Calu3 (cell line): Measurements from ENCODE around the gene ELMOD3. TPM values are rescaled to one million over a fixed set of nuclear protein-coding genes. Genes with fewer than 3 reads are reported as not detected.
"Not testable (repeated sequence)": the region's sequence is repeated elsewhere in the genome, so short reads cannot be mapped to it uniquely, and the experiment has no call there.

ENCODE experiments used
- BruUV-seq: library from RNA; stranded (reverse); fragments of 400-500 nt; replicated peaks from 2 replicates; lab custom pipeline; 2021; lab: Mats Ljungman, UMichigan
- CTCF ChIA-PET: fragments of 300-600 bp; sonication (Branson Sonifier 250); formaldehyde crosslinking; loops from one replicate; lab custom pipeline; 2022; ENCODE audit warnings: antibody characterized with exemption; lab: Charles Lee
- DNase-seq: peaks from one replicate; pipeline ENCODE4 v3.0.0; 2022
- H3K27ac Mint-ChIP-seq: one replicate; pipeline ENCODE4 v1.8.0; 2022; ENCODE audit warnings: mixed read lengths; ENCODE audit not compliant: unreplicated experiment
- H3K27me3 Mint-ChIP-seq: one replicate; pipeline ENCODE4 v1.8.0; 2022; ENCODE audit warnings: mixed read lengths; ENCODE audit not compliant: unreplicated experiment
- H3K36me3 Mint-ChIP-seq: one replicate; pipeline ENCODE4 v1.8.0; 2022; ENCODE audit warnings: mild to moderate bottlenecking, moderate library complexity, mixed read lengths; ENCODE audit not compliant: insufficient read depth, unreplicated experiment
- H3K4me1 Mint-ChIP-seq: one replicate; pipeline ENCODE4 v1.8.0; 2022; ENCODE audit warnings: mild to moderate bottlenecking, low read depth, mixed read lengths; ENCODE audit not compliant: unreplicated experiment
- H3K4me3 Mint-ChIP-seq: one replicate; pipeline ENCODE4 v1.8.0; 2022; ENCODE audit warnings: mild to moderate bottlenecking, low read depth, moderate library complexity, mixed read lengths; ENCODE audit not compliant: unreplicated experiment
- H3K9me3 Mint-ChIP-seq: one replicate; pipeline ENCODE4 v1.8.0; 2022; ENCODE audit warnings: low read depth, mixed read lengths; ENCODE audit not compliant: unreplicated experiment
- intact Hi-C: fragments of 100-400 bp; cut with micrococcal nuclease; formaldehyde crosslinking; loops from one replicate; pipeline ENCODE4 v1.10.0; 2022; ENCODE audit not compliant: unreplicated experiment
- total RNA-seq: library from RNA; stranded (reverse); gene quantifications from 2 replicates; pipeline ENCODE4 v1.2.3, GENCODE V29; 2022
- TF ChIP-seq, protein P1 (sequence below): fragments of 200-600 bp; IDR thresholded peaks from one replicate; pipeline ENCODE4 v1.8.0; 2022; ENCODE audit warnings: antibody characterized with exemption; ENCODE audit not compliant: unreplicated experiment

ELMOD3 gene
- total RNA-seq, 1 experiment from 2014 or later: 12.9 TPM

DNA sequence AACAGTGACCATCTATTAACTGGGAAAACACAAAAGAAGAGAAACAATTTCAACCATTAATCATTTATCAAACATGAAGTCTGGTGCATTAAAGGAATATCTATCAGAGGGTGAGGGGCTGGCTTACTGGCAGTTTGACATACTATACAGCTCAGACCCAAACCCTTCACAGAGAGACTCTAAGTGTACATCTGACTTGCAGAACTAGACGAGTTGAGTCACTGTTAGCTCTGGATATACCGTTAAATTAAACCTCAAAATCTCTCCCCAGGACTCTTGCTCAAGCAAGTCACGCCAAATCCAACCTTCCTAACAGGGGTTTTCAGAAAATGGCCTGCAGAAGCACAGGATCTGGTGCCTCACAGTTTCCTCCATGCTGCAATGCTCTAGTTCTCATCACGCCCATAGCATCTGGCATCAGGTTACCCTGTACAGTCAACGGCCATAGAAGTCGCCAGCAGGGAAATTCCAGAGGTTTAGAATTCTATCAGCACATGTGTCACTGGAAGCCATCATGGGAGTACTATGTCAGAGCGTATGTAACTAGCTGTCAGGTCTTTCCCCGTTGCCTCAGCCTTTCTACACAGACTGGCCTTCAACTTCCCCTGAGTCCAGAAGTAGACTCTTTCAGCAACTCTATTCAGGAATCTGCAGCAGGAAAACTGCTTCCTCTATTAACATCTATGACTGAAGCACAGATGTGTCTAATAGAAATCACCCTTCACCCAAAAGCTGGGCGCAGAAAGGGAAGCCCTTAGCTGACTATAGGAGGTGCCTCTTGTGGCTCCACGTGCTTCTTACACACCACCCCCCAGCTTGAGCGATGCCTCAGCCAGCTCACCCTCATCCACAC, 36.1 kb upstream of the ELMOD3 start:
- TF ChIP-seq, protein P1, sequence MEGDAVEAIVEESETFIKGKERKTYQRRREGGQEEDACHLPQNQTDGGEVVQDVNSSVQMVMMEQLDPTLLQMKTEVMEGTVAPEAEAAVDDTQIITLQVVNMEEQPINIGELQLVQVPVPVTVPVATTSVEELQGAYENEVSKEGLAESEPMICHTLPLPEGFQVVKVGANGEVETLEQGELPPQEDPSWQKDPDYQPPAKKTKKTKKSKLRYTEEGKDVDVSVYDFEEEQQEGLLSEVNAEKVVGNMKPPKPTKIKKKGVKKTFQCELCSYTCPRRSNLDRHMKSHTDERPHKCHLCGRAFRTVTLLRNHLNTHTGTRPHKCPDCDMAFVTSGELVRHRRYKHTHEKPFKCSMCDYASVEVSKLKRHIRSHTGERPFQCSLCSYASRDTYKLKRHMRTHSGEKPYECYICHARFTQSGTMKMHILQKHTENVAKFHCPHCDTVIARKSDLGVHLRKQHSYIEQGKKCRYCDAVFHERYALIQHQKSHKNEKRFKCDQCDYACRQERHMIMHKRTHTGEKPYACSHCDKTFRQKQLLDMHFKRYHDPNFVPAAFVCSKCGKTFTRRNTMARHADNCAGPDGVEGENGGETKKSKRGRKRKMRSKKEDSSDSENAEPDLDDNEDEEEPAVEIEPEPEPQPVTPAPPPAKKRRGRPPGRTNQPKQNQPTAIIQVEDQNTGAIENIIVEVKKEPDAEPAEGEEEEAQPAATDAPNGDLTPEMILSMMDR: no peak
- intact Hi-C loops: no loop called here
- H3K27ac Mint-ChIP-seq: no peak overlapping the region
- H3K36me3 Mint-ChIP-seq: peaks cover 64% of the 10 kb centered on the region
- H3K27me3 Mint-ChIP-seq: no peaks in the 10 kb centered on the region
- H3K4me3 Mint-ChIP-seq: no peak overlapping the region
- no peaks in the 10 kb centered on the region for H3K9me3 Mint-ChIP-seq
- DNase-seq: no peak
- CTCF ChIA-PET: interaction anchor here (0.6 to 1.1 kb wide), 4 partner anchors 18 to 344 kb away, joined by 3 to 7 read pairs (median 4); no protein-coding TSS in a partner anchor
- no TSS peak for BruUV-seq
- peaks cover 8% of the 10 kb centered on the region for H3K4me1 Mint-ChIP-seq

DNA sequence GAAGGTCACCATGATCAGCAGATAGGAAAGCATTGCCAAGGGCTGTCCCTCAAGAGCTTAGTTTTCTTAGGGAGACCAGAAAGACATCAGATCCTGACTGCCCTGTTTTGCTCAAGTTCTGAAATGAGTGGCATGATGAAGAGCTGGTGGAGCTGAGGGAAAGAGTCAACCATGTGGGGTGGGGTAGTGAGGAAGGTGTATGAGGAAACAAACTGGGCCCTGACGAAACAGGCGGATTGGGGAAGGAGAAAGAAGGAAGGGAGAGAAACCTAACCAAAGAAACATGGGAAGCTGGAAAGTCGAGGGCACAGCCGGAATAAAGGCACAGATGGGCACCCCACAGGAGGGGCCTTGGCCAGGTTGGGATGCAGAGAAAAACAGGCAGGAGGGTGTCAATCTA, 34.8 kb upstream of the ELMOD3 start:
- CTCF ChIA-PET: no interaction called here
- peaks cover 13% of the 10 kb centered on the region for H3K4me1 Mint-ChIP-seq
- TF ChIP-seq, protein P1: no peak
- H3K4me3 Mint-ChIP-seq: no peak overlapping the region
- H3K36me3 Mint-ChIP-seq: peaks cover 71% of the 10 kb centered on the region
- no peaks in the 10 kb centered on the region for H3K9me3 Mint-ChIP-seq
- no peaks in the 10 kb centered on the region for H3K27me3 Mint-ChIP-seq
- H3K27ac Mint-ChIP-seq: no peak overlapping the region
- intact Hi-C loops: no loop called here
- DNase-seq: no peak
- no TSS peak for BruUV-seq

DNA sequence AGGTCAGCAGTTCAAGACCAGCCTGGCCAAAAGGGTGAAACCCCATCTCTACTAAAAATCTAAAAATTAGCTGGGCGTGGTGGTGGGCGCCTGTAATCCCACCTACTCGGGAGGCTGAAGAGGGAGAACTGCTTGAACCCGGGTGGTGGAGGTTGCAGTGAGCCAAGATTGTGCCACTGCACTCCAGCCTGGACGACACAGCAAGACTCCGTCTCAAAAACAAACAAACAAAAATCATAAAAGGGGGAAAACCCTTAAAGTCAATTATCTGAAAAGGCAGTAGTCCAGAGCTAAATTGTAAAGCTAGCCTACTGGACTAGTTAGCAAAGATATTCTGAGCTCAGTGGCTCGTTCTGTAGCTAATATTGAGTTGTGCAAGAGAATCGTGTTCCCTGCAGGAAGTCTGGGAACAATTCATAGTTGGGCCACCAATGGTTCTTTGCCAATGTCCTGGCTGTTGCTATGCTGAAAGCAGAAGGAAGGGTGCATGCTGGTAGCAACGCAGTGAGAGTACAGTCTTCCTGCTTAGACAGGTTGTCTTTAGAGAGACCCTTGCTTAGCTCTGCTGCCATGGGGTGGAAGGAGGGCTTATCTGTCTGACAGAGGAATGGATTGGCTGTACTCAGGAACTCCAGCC, 31.1 kb upstream of the ELMOD3 start:
- peaks cover 97% of the 10 kb centered on the region for H3K36me3 Mint-ChIP-seq
- TF ChIP-seq, protein P1: no peak
- no TSS peak for BruUV-seq
- CTCF ChIA-PET: no interaction called here
- intact Hi-C loops: no loop called here
- H3K4me3 Mint-ChIP-seq: peak overlapping the region; percentile 13
- H3K27ac Mint-ChIP-seq: no peak overlapping the region
- DNase-seq: no peak
- peaks cover 17% of the 10 kb centered on the region for H3K4me1 Mint-ChIP-seq
- H3K27me3 Mint-ChIP-seq: no peaks in the 10 kb centered on the region
- H3K9me3 Mint-ChIP-seq: no peaks in the 10 kb centered on the region

DNA sequence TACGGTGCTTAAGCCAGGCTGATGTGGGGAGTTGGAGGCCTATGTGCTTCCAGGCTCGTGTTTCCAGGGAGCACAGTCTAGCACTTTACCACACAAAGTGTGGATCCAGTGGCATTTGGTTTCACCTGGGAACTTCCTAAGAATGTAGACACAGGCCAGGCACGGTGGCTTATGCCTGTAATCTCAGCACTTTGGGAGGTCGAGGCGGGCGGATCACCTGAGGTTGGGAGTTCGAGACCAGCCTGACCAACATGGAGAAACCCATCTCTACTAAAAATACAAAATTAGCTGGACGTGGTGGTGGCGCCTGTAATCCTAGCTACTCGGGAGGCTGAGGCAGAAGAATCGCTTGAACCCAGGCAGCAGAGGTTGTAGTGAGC, 30.6 kb upstream of the ELMOD3 start:
- H3K9me3 Mint-ChIP-seq, CTCF ChIA-PET, DNase-seq, BruUV-seq, H3K27me3 Mint-ChIP-seq, H3K27ac Mint-ChIP-seq, intact Hi-C loops: not testable (repeated sequence)
- Mint-ChIP-seq H3K36me3 (peaks cover 98% of the 10 kb centered on the region), H3K4me3 (peak overlapping the region; percentile 13), H3K4me1 (peaks cover 17% of the 10 kb centered on the region)
